ENCODE results near the gene CCDC81.
A peak's percentile ranks its signal among the peaks of the same experiment; 100 is the strongest.

CCDC81 gene

GRCh38 chr11:86442420-86442819, 67.7 kb downstream of the CCDC81 start:
- FAIRE-seq = no peak

DNA sequence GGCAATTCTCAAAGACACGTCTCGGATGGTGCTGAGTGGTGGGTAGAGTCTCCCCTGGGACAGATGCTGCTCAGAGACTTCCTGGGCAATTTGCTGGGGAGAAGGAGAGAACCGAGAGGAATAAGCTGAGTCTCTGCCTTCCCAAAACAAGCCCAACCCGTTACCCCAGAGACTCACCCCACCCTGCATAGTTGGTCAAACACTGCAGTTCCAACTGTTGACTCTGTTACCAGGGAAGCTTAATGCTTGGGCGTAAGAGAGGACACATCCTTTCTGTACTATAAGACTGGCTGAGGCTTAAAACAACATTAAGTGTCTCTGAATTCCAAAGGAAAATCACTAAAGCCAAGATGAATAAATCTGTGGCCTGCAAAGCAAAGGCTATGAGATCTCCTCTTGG, 68.1 kb downstream of the CCDC81 start:
- no peak for FAIRE-seq

- FAIRE-seq = no peak
Measured at GRCh38 chr11:86443415-86443814, 68.7 kb downstream of the CCDC81 start.

GRCh38 chr11:86444981-86445380, 70.3 kb downstream of the CCDC81 start:
- no peak for FAIRE-seq

GRCh38 chr11:86446163-86446923, 71.7 kb downstream of the CCDC81 start:
- no peak for FAIRE-seq

- FAIRE-seq = no peak
Measured at GRCh38 chr11:86446924-86447285, 72.2 kb downstream of the CCDC81 start.

GRCh38 chr11:86447763-86448480, 73.2 kb downstream of the CCDC81 start:
- no peak for FAIRE-seq

DNA sequence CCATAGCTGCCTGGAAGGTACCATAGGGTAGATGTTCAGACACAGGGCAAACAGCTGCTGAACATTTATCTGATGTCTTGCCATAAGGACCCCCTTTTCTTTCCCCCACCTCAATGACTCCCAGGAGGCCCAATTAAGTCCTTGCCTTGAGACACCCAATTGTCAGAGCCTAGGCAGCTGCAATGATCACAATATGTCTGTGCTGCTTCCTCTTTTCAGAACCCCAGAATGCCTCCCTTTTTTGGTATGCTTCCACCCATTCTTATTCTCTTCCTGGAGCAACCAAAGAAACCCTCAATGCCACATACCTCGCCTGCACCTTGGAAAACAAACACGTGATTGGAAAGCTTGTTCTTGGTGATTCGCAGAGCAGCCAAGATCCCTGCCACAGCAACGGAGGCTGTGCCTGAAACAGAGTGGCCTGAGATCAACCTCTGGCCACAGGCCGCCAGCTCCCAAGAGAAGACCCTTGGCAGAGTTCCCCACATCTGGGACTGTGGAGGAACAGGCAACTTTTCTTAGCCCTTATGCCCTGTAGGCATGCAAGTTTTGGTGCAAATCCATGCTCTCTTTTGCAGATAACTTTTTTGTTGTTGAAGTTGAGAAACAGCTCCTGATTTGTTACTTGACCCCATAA, 75.4 kb downstream of the CCDC81 start:
- no peak for FAIRE-seq

- no peak for FAIRE-seq
Measured at GRCh38 chr11:86453290-86454030, 78.8 kb downstream of the CCDC81 start.

GRCh38 chr11:86456075-86456939, 81.6 kb downstream of the CCDC81 start:
- FAIRE-seq = peak; percentile 56

DNA sequence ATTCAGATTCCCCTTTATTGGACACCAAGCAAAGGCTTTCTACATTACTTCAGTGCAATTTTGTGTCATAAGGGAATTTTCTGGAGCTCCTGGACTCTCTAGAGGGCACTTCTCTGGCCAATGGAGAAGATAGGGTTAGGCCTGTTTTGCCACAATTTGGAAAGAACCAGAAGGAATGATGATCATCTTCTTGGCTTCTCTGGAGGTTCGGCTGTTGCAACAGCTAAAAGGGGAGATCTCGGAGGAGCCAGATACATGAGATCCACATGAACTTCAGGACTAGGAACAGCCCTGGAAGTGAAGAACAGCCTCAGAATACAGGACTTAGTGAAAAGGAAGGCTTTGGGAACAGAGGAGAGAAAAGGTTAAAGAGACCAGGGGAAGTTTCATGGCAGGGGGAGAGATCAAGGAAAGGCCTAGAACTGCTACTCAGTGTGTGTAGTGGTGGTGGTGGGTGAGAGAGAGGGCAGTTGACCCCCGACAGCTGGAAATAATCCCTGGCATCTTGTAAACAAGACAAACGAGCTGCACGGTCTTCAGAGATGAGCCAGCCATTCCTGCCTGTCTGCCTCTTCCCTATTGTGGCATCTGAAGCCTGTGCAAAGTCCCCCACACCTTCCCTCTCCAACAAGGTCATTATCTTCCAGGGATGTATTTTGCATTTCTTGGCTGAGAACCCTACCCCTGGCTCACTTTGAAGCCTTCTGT, 83.8 kb downstream of the CCDC81 start:
- no peak for FAIRE-seq

GRCh38 chr11:86459002-86459385, 84.3 kb downstream of the CCDC81 start:
- FAIRE-seq = no peak

DNA sequence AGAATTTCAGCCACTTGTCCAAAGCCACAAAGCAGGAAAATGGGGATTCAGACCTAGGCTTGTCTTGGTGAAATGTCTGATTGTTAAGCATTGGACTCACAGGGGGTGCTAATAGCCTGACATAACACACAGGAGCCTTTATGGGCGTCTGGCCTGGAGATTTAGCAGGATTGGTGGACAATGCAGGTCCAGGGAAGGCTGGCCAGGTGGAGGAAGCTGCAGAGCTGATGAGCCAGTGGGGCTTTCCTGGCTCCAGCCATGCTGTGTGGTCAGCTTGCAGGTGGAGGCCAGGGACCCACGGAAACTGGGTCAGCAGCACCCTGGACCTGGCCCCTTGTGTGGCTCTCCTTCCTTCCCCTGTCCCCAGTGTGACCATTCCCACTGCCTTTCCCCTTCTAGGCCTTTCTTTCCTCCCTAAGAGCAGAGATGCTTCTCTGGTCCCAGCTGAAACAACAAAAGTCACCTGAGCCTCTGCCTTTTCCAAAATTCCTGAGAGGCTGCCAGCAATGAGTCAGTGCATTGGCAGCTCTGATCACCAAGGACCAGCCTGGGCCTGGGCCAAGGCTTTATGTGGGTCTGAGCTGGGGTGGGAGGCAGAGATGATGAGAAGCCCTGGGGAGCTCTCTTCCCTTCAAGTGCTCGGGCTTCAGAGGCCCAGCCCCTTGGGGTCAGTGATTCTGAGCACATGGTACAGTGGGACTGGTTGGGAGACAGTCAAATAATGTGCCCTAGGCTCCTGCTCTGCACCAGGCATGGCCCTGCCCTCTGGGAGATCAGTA, 85.2 kb downstream of the CCDC81 start:
- FAIRE-seq = no peak

GRCh38 chr11:86460461-86461385, 86.0 kb downstream of the CCDC81 start:
- no peak for FAIRE-seq

- no peak for FAIRE-seq
Measured at GRCh38 chr11:86461892-86462291, 87.2 kb downstream of the CCDC81 start.

DNA sequence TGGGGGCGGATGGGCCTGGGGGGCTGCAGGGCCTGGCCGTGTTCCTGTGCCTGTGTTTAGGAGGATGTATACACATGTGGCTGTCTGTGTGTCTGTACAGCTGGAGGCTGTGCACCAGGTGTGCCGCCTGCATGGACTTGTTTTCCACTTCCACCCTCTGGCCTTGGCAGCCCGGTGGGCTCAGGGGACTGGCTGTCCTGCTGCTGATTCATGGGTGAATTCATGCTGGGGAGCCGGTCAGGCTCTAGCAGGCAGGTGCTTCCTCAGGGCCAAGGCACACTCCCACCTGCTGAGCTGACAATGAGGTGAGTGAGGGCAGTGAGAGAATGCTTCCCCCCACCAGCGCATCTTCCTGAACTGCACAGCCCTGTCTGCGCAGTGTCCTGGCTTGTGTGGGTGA, 88.4 kb downstream of the CCDC81 start:
- FAIRE-seq = no peak

DNA sequence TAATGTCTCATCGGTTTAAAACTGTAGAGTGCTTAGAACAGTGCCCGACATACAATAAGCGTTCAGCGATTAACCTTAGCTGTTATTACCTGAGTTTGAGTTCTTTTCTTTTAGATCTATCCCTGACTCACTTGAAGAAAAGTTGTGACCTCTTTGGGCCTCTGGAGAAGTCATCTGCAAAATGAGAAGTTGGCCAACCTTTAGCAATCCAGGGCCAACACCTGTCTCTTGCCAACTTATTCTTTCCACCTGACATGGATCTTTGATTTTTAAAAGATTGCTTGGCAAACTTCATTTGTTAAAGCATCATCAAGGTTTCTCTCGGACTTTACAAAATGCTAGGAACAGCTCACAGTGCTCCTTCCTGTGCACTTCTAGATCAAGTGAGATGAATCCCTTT, 89.3 kb downstream of the CCDC81 start:
- FAIRE-seq = no peak

DNA sequence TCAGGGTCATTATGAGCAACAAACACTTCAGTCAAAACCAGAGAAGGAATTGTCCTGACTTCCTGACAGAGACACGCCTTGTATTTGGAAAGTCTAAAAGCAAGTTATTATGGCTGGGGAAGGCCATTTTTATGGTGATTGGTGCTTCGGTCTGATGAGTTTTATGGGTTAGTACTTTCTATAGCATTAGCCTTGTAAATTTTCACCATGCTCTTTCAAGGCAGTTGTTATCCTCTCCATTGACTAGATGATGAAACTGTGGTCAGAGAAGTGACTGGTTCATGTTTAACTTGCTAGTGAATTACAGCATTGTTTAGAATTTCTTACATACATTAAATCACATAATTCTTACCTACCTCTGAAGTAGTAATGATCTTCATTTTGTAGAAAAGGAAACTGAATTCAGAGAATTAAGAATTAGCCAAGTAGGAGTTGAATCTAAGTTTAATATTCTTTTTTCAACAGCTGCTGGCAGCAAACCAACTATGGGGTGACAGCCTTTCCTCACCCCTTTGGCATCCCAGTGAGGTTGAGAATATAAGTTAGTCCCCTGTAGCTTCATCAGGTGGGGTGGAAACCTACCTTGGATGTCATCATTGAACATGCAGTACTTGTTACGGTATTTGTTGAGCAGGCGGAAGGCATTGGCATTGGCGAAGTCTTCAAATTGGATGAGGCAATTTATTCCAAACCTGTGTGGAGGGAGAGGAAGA, 90.0 kb downstream of the CCDC81 start:
- FAIRE-seq = no peak

DNA sequence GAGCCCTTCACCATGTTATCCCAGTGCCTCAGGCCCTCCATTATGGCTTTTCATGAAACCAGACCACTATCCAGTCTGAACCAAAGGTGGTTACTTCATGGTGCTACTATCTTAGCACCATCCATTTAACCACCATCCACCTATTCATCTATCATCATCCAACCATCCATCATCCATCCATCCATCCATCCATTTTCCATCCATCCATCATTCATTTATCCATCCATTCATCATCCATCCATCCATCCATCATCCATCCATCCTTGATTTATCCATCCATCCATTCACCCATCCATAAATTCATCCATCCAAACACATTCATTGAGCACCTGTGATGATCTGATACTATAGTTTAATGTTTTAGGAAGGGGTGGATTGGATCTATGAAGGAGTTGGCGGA, 93.5 kb downstream of the CCDC81 start:
- FAIRE-seq = no peak

Measured in TTC549 (cell line).